Prostate gland (tissue), 2 donors: ENCODE results near the gene ZMIZ1. TPM values are rescaled to one million over a fixed set of nuclear protein-coding genes. Genes with fewer than 3 reads are reported as not detected.

ENCODE experiments used
- DNase-seq: peaks from one replicate; pipeline ENCODE4 v3.0.0-alpha.2; 2019; ENCODE audit warnings: low spot score
- H3K27ac ChIP-seq, 2 donors: fragments of 200-600 bp; sonication (generic); 2 replicates each; pipeline ENCODE4 v1.5.1; 2017 to 2019
- H3K27me3 ChIP-seq: fragments of 200-600 bp; sonication (generic); replicated peaks from 2 replicates; pipeline ENCODE4 v1.5.1; 2019; ENCODE audit not compliant: insufficient read depth
- H3K36me3 ChIP-seq, 2 donors: fragments of 200-600 bp; sonication (generic); 1 replicate in 1 of 2; 2 replicates in 1 of 2; pipeline versions ENCODE4 v1.5.1 to v1.8.1; 2017 to 2019
- H3K4me1 ChIP-seq: fragments of 200-600 bp; sonication (generic); replicated peaks from 2 replicates; pipeline ENCODE4 v1.5.1; 2019
- H3K4me3 ChIP-seq, 2 donors: fragments of 200-600 bp; sonication (generic); 2 replicates each; pipeline ENCODE4 v1.5.1; 2017 to 2019
- H3K9me3 ChIP-seq: fragments of 200-600 bp; sonication (generic); 2 replicates; pipeline ENCODE4 v1.5.1; 2017
- POLR2A ChIP-seq: fragments of 450-650 bp; IDR thresholded peaks from one replicate; pipeline ENCODE4 v1.6.1; 2016; ENCODE audit warnings: antibody characterized with exemption, mild to moderate bottlenecking
- POLR2AphosphoS5 ChIP-seq: sonication (generic); formaldehyde crosslinking; IDR thresholded peaks from one replicate; pipeline ENCODE4 v1.6.1; 2017; ENCODE audit warnings: antibody characterized with exemption
- WGBS: methylation state at CpG from one replicate; pipeline ENCODE4 v1.1.5; 2018; 5-methylcytosine and 5-hydroxymethylcytosine counted together
- intact Hi-C: fragments of 100-400 bp; cut with DNase I; formaldehyde crosslinking; loops from one replicate; pipeline ENCODE4 v1.14.2; 2022
- total RNA-seq, 2 donors: library from RNA; depleted of rRNA; stranded (reverse); fragments of >200 nt; gene quantifications; one replicate each; pipeline ENCODE4 v1.1.0, GENCODE V29; 2016
- TF ChIP-seq, protein P1 (sequence below), 4 experiments: fragments of 200-600 bp in 2 of 4; fragments of 450-650 bp in 2 of 4; sonication (generic) in 2 of 4; IDR thresholded peaks; 1 replicate in 3 of 4; 2 replicates in 1 of 4; pipeline ENCODE4 v1.5.1; 2016 to 2019; ENCODE audit warnings: antibody characterized with exemption in 4 of 4, mild to moderate bottlenecking in 2 of 4, moderate library complexity in 2 of 4

Gene ZMIZ1
- total RNA-seq, 2 donors from 2014 or later, result 69.6 to 78.5 TPM

DNA sequence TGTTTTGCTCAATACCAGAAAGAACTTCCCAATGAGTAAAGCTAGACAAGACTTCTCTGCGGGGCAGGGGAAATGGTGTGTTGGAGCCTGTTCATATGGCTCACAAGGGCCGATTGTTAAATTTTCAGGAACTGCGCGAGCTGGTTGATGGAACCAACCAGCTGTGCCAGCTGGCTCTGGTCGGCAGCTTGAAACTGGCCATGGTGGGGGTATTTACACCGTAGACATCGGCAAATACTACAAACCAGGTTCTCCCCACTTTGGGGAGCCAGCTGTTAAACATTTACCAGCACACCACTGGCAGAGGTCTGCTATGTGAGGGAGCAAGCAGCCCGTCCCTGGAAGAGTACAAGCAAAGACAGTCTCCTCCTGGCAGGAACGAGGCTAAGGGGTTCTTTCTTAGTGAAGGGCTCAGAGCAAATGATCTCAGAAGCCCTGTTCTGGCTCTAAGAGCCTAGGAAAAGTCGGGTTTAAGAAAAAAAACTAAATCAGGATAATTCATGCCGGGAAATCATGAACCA lies 8.8 kb upstream of the ZMIZ1 start:
- WGBS, result 53% methylated on average over 11 of the region's 11 CpGs
- H3K36me3 ChIP-seq, result no peaks in the 10 kb centered on the region
- no peaks in the 10 kb centered on the region for H3K27me3 ChIP-seq
- peak; percentile 63 for TF ChIP-seq POLR2AphosphoS5
- no peak for TF ChIP-seq POLR2A
- DNase-seq, result peak; percentile 64
- no peaks in the 10 kb centered on the region for H3K9me3 ChIP-seq
- intact Hi-C loops, result loop anchor here (10.0 kb wide), 1 partner anchor 1015 kb away; no protein-coding TSS in a partner anchor
- peaks cover 7% of the 10 kb centered on the region for H3K4me1 ChIP-seq
- no peak overlapping the region for H3K4me3 ChIP-seq
- H3K27ac ChIP-seq, result peak overlapping the region; percentile 41 to 45

DNA sequence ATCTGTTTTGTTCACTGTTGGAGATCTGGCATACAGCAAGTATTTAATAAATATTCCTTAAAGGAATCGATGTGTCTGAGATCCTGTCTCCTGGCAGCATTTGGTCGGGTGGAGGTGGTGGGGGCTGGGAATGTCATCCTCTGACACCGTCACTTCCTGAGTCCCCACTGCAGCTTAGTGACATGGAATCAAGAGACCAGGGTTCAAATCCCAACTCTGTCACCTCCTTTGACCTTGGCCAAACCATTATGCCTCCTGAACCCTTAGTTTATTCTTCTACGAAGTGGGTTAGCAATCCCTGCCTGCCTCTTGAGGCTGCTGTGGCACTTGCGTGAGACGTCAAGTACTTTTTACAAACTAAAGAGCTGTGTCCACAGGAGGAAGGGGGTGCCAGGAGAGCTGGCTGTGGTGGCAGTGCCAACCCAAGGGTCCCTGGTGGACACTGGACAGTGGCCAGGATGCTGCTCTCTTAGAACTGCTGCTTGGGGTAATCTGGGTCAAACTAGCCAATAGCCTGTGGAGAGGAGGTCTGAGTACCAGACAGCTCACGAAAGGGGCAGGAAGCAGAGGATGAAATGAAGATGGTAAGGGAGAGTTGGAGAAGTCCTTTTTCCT lies 8.0 kb upstream of the ZMIZ1 start:
- H3K9me3 ChIP-seq, result no peaks in the 10 kb centered on the region
- H3K4me3 ChIP-seq, result no peak overlapping the region
- TF ChIP-seq POLR2AphosphoS5, result no peak
- TF ChIP-seq POLR2A, result no peak
- intact Hi-C loops, result loop anchor here (10.0 kb wide), 1 partner anchor 1016 kb away; no protein-coding TSS in a partner anchor
- no peak for DNase-seq
- 88% methylated on average over 7 of the region's 7 CpGs for WGBS
- peaks cover 7% of the 10 kb centered on the region for H3K4me1 ChIP-seq
- no peaks in the 10 kb centered on the region for H3K36me3 ChIP-seq
- no peaks in the 10 kb centered on the region for H3K27me3 ChIP-seq
- no peak overlapping the region for H3K27ac ChIP-seq

DNA sequence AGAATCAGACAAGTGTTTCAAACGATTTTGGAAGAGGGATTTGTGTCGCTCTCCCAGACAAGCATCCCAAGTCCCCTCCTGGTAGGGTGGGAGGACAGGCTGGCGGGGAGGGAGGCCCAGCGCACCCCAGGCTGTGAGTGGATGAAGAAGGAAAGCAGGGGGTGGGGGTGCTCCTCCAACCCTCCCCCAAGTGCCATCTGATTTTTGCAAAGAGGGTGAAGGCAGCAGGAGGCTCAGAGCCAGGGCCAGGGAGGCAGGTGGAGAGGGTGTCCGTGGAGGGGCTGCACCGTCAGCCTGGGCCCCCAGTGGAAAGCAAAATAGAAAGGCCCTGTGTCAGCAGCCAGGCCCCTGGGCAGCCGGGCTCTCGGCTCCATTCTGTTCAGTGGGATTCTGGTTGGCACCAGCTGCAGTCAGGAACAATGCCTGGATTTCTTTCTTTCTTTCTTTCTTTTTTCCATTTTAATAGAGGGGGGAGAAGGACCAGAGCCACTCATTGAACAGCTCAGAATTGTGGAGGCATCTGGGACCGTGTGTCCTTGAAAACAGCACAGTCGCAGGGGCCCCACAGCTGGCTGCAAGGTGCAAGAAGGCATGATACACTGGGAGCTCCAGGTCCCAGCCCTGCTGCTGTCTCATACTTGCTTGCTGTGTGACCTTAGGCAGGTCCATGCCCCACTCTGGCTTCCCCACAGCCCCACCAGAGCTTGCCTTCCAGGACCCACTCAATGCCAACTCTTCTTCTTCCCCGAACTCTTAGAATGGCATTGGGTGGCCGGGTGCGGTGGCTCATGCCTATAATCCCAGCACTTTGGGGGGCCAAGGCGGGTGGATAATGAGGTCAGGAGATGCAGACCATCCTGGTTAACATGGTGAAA lies 7.1 kb upstream of the ZMIZ1 start:
- no peak overlapping the region for H3K27ac ChIP-seq
- no peak overlapping the region for H3K4me3 ChIP-seq
- intact Hi-C loops, result loop anchor here (10.0 kb wide), 1 partner anchor 1017 kb away; no protein-coding TSS in a partner anchor

DNA sequence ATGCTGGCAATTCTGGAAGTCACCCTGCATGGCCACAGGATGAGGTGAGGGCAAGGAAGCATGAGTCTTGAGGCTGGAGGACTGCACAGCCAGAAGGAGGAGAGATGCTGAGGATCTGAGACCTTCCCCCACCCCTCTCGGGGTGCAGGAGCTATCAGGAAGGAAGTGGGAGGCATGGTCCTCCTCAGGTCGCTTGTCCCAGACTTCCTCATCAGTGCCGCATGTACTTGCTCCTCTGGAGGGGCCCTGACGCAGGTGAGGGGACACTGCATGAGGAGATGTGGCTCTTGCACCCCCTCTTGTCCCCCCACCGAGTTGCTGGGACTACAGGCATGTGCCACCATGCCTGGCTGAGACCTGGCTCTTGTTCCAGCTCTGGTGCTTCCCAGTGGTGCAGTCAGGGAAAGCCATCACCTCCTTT lies 5.7 kb upstream of the ZMIZ1 start:
- H3K4me3 ChIP-seq, result no peak overlapping the region
- H3K27ac ChIP-seq, result no peak overlapping the region
- WGBS, result 64% methylated on average over 5 of the region's 5 CpGs
- intact Hi-C loops, result loop anchor here (10.0 kb wide), 1 partner anchor 1018 kb away; no protein-coding TSS in a partner anchor
- H3K9me3 ChIP-seq, result no peaks in the 10 kb centered on the region
- H3K4me1 ChIP-seq, result peaks cover 9% of the 10 kb centered on the region
- H3K36me3 ChIP-seq, result no peaks in the 10 kb centered on the region
- TF ChIP-seq, protein P1, sequence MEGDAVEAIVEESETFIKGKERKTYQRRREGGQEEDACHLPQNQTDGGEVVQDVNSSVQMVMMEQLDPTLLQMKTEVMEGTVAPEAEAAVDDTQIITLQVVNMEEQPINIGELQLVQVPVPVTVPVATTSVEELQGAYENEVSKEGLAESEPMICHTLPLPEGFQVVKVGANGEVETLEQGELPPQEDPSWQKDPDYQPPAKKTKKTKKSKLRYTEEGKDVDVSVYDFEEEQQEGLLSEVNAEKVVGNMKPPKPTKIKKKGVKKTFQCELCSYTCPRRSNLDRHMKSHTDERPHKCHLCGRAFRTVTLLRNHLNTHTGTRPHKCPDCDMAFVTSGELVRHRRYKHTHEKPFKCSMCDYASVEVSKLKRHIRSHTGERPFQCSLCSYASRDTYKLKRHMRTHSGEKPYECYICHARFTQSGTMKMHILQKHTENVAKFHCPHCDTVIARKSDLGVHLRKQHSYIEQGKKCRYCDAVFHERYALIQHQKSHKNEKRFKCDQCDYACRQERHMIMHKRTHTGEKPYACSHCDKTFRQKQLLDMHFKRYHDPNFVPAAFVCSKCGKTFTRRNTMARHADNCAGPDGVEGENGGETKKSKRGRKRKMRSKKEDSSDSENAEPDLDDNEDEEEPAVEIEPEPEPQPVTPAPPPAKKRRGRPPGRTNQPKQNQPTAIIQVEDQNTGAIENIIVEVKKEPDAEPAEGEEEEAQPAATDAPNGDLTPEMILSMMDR (IDR thresholded peaks at IDR 0.05), result no peak
- TF ChIP-seq POLR2AphosphoS5 (no peak), POLR2A (no peak)
- no peak for DNase-seq
- no peaks in the 10 kb centered on the region for H3K27me3 ChIP-seq

More for the DNA sequence above, 7.1 kb upstream of the ZMIZ1 start:
- H3K36me3 ChIP-seq, result no peaks in the 10 kb centered on the region
- TF ChIP-seq POLR2A (no peak), POLR2AphosphoS5 (no peak)
- TF ChIP-seq, protein P1 (IDR thresholded peaks at IDR 0.05), result no peak
- WGBS, result 82% methylated on average over 14 of the region's 14 CpGs
- DNase-seq, result no peak
- H3K27me3 ChIP-seq, result no peaks in the 10 kb centered on the region
- H3K9me3 ChIP-seq, result no peaks in the 10 kb centered on the region
- peaks cover 9% of the 10 kb centered on the region for H3K4me1 ChIP-seq

DNA sequence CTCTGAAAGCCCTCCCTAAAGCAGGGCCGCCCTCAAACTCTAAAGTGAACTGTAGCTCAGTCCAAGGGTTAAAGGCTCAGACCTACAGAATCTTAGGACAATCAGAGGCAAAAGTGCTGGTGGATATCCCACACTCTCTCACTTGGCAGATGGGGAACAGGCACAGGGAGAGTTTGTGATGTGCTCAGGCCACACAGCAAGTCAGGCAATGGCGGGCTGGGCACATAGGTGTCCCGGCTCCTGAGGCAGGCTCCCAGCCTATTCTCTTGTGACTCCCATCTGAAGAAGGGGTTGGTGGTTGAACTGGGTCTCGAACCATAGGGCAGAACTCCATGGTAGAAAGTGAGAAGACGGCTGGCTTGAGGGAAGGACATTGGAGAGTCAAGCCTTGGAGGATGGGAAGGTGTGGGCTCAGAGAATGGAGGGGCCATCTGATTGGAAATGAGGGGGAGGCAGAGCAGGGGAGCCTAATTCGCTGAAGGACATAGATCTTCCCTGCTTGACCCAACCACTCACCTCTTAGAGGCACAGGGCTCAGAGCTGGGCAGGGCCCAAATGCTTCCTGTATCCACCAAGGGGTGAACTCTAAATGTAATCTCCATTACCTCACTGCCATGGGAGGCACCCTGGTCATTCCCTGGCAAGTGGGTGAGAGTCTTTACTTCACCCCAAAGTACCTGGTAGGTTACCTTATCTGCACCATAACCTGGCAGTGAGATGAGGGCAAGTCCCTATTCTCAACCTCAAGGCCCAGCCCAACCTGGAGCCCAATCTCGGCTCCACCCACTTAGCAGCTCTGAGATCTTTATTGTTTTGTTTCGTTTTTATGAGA lies 4.9 kb upstream of the ZMIZ1 start:
- H3K4me1 ChIP-seq, result peaks cover 9% of the 10 kb centered on the region
- TF ChIP-seq POLR2AphosphoS5 (no peak), POLR2A (no peak)
- TF ChIP-seq, protein P1 (IDR thresholded peaks at IDR 0.05), result no peak
- no peaks in the 10 kb centered on the region for H3K9me3 ChIP-seq
- no peaks in the 10 kb centered on the region for H3K27me3 ChIP-seq
- H3K36me3 ChIP-seq, result no peaks in the 10 kb centered on the region
- H3K27ac ChIP-seq, result no peak overlapping the region
- H3K4me3 ChIP-seq, result no peak overlapping the region
- WGBS, result 89% methylated on average over 8 of the region's 8 CpGs
- intact Hi-C loops, result loop anchor here (10.0 kb wide), 1 partner anchor 1019 kb away; no protein-coding TSS in a partner anchor
- no peak for DNase-seq
